Endothelial cell of umbilical vein (primary cell): ENCODE measurements around the gene ADARB2. TPM values are rescaled to one million over a fixed set of nuclear protein-coding genes. Genes with fewer than 3 reads are reported as not detected.

ENCODE experiments used
- BruUV-seq: library from RNA; stranded (reverse); fragments of 400-500 nt; replicated peaks from 2 replicates; lab custom pipeline; 2021; lab: Mats Ljungman, UMichigan
- CTCF ChIA-PET: fragments of 300-600, 350-600 bp; sonication (Branson Sonifier 250); formaldehyde crosslinking; loops from one replicate; lab custom pipeline; 2021; ENCODE audit warnings: antibody characterized with exemption, inconsistent platforms; lab: Charles Lee
- POLR2A ChIA-PET: fragments of 300-600, 350-600 bp; sonication (Branson Sonifier 250); formaldehyde crosslinking; loops from one replicate; lab custom pipeline; 2021; ENCODE audit warnings: antibody characterized with exemption, inconsistent platforms; lab: Charles Lee
- DNase-seq: peaks from one replicate; pipeline ENCODE4 v3.0.0-alpha.2; 2011; ENCODE audit warnings: low read depth, low spot score
- FAIRE-seq: peaks from 2 replicates; lab custom pipeline; 2011; peaks lifted over from hg19 to GRCh38; lab: Jason Lieb, UNC
- H2AFZ ChIP-seq: 2 replicates; pipeline ENCODE4 v1.6.0; 2012; ENCODE audit warnings: low read depth, low read length, control low read depth, inconsistent platforms
- H3K27ac ChIP-seq: 2 replicates; pipeline ENCODE4 v1.5.1; 2011; ENCODE audit warnings: low read depth, mild to moderate bottlenecking, control low read depth, low read length, moderate library complexity; ENCODE audit not compliant: insufficient read depth
- H3K27me3 ChIP-seq, 2 experiments: 2 replicates each; pipeline versions ENCODE4 v1.6.0 to v1.6.1; 2011; ENCODE audit warnings: low read length in 2 of 2, mixed read lengths in 1 of 2; ENCODE audit not compliant: control insufficient read depth in 2 of 2, insufficient read depth in 2 of 2
- H3K36me3 ChIP-seq, 2 experiments: 2 replicates in 1 of 2; 3 replicates in 1 of 2; pipeline ENCODE4 v1.5.1; 2011; ENCODE audit warnings: low read length in 2 of 2, mild to moderate bottlenecking in 1 of 2, moderate library complexity in 1 of 2; ENCODE audit not compliant: control insufficient read depth in 2 of 2, insufficient read depth in 2 of 2; ENCODE audit errors: extremely low read depth in 1 of 2
- H3K4me1 ChIP-seq: 3 replicates; pipeline ENCODE4 v1.5.1; 2011; ENCODE audit warnings: mild to moderate bottlenecking, low read length; ENCODE audit not compliant: control insufficient read depth, insufficient read depth; ENCODE audit errors: extremely low read depth
- H3K4me2 ChIP-seq: 2 replicates; pipeline ENCODE4 v1.6.1; 2011; ENCODE audit warnings: low read length, control low read depth, mixed read lengths; ENCODE audit not compliant: insufficient read depth
- H3K4me3 ChIP-seq, 3 experiments: fragments of 200-600 bp in 1 of 3; sonication (generic), shearing (Covaris generic) in 1 of 3; replicated peaks in 1 of 3; 2 replicates each; pipeline ENCODE4 v1.5.1; 2011 to 2016; ENCODE audit warnings: control low read depth in 3 of 3, low read length in 3 of 3, mild to moderate bottlenecking in 2 of 3, inconsistent platforms in 1 of 3, low read depth in 1 of 3, moderate library complexity in 1 of 3; ENCODE audit not compliant: insufficient read depth in 1 of 3
- H3K79me2 ChIP-seq: 2 replicates; pipeline ENCODE4 v1.6.0; 2012; ENCODE audit warnings: low read length, inconsistent platforms; ENCODE audit not compliant: control insufficient read depth, insufficient read depth
- H3K9ac ChIP-seq: replicated peaks from 2 replicates; pipeline ENCODE3; 2011; ENCODE audit warnings: low read length, control low read depth; ENCODE audit not compliant: insufficient read depth; ENCODE audit errors: extremely low read depth
- H3K9me1 ChIP-seq: replicated peaks from 3 replicates; pipeline ENCODE4 v1.6.0; 2011; ENCODE audit warnings: mild to moderate bottlenecking, low read length; ENCODE audit not compliant: control insufficient read depth, insufficient read depth; ENCODE audit errors: extremely low read depth
- H3K9me3 ChIP-seq: replicated peaks from 2 replicates; pipeline ENCODE4 v1.5.1; 2012; ENCODE audit warnings: low read length, inconsistent platforms; ENCODE audit not compliant: control insufficient read depth, insufficient read depth
- H4K20me1 ChIP-seq: replicated peaks from 2 replicates; pipeline ENCODE3; 2011; ENCODE audit warnings: mild to moderate bottlenecking, low read length; ENCODE audit not compliant: control insufficient read depth, insufficient read depth; ENCODE audit errors: extremely low read depth
- EZH2 ChIP-seq: IDR thresholded peaks from 2 replicates; pipeline ENCODE4 v1.6.1; 2012; ENCODE audit warnings: borderline replicate concordance, low read depth, mild to moderate bottlenecking, moderate library complexity, low read length, inconsistent platforms; ENCODE audit not compliant: severe bottlenecking
- FOS ChIP-seq: IDR thresholded peaks from 2 replicates; pipeline ENCODE4 v1.6.1; 2011; ENCODE audit warnings: mild to moderate bottlenecking, low read length, moderate library complexity, borderline replicate concordance; ENCODE audit not compliant: insufficient read depth
- GATA2 ChIP-seq: IDR thresholded peaks from 2 replicates; pipeline ENCODE4 v1.7.0; 2011; ENCODE audit warnings: low read depth, mild to moderate bottlenecking, moderate library complexity, mixed read lengths, low read length; ENCODE audit not compliant: insufficient read length, insufficient read depth
- JUN ChIP-seq: IDR thresholded peaks from 2 replicates; pipeline ENCODE4 v1.6.1; 2011; ENCODE audit warnings: borderline replicate concordance, low read depth; ENCODE audit not compliant: insufficient read length, insufficient read depth
- MYC ChIP-seq: IDR thresholded peaks from one replicate; pipeline ENCODE4 v1.6.1; 2011; ENCODE audit warnings: mild to moderate bottlenecking, low read depth, low read length
- POLR2A ChIP-seq: IDR thresholded peaks from 2 replicates; pipeline ENCODE4 v1.6.1; 2012; ENCODE audit warnings: low read depth, mild to moderate bottlenecking, control low read depth, low read length
- POLR2AphosphoS5 ChIP-seq: IDR thresholded peaks from 2 replicates; pipeline ENCODE4 v1.6.1; 2012; ENCODE audit warnings: low read depth, mild to moderate bottlenecking, control low read depth, low read length, moderate library complexity; ENCODE audit not compliant: insufficient read depth
- dilution Hi-C: fragments of 300-500 bp; cut with MboI; formaldehyde crosslinking; loops from one replicate; pipeline ENCODE4 v1.15.0; 2019; ENCODE audit warnings: low sequenced_read_pairs; ENCODE audit not compliant: extremely low pct_ligation_motif_present
- intact Hi-C: fragments of 100-400 bp; cut with micrococcal nuclease; formaldehyde crosslinking; loops from one replicate; pipeline ENCODE4 v1.10.0; 2022
- polyA plus RNA-seq, 4 experiments: library from polyadenylated mRNA; depleted of rRNA in 3 of 4; stranded (reverse) in 3 of 4; unstranded in 1 of 4; fragments of >200 nt; gene quantifications; 2 replicates each; pipeline versions ENCODE4 v1.2.1 to v1.2.3, GENCODE V29; 2011 to 2012; ENCODE audit warnings: missing spikeins in 1 of 4
- total RNA-seq: library from RNA; stranded (reverse); gene quantifications from 2 replicates; pipeline ENCODE4 v1.2.3, GENCODE V29; 2021
- TF ChIP-seq, protein P1 (sequence below), 2 donors: IDR thresholded peaks; 1 replicate in 1 of 2; 2 replicates in 1 of 2; pipeline ENCODE4 v1.5.1; 2011; ENCODE audit warnings: low read length in 2 of 2, mild to moderate bottlenecking in 2 of 2, moderate library complexity in 2 of 2, control low read depth in 1 of 2, inconsistent platforms in 1 of 2, low read depth in 1 of 2; ENCODE audit not compliant: insufficient read depth in 1 of 2; ENCODE audit errors: extremely low read depth in 1 of 2
- TF ChIP-seq, protein P2 (sequence below): IDR thresholded peaks from 2 replicates; pipeline ENCODE4 v1.6.1; 2011; ENCODE audit not compliant: insufficient read depth, insufficient read length

ADARB2 gene
- total and polyA plus RNA-seq, 2 donors (not counting 3 experiments of a cell fraction or from before 2014, with no cell fraction given), result not detected

DNA sequence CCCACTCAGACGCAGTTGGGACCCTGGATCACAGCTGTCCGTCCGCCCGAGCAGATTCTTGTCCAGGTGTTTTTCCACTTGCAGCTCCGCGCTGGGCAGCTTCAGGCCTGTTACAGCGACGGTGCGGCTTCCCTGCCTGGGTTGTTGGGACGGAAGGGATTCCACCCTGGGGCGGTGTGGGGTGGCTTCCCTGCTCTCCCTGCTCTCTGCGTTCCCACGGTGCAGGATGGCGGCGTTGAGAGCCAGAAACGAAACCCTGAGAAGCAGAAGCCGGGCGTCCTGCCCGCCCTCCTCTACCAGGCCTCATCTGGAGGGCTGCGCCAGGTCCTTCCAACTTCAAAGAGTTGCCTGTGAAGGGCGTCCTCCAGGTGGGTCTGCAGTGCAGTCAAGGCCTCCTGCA lies 194.4 kb downstream of the ADARB2 start:
- ChIA-PET POLR2A (no interaction called here), CTCF (no interaction called here)
- Histone ChIP-seq H3K9ac (no peak overlapping the region), H3K9me3 (peaks cover 4% of the 10 kb centered on the region), H3K4me2 (no peak overlapping the region), H3K27ac (no peak overlapping the region), H3K27me3 (no peaks in the 10 kb centered on the region), H2AFZ (no peak overlapping the region), H4K20me1 (no peaks in the 10 kb centered on the region), H3K79me2 (no peaks in the 10 kb centered on the region), H3K4me3 (no peak overlapping the region), H3K9me1 (no peaks in the 10 kb centered on the region), H3K4me1 (no peaks in the 10 kb centered on the region), H3K36me3 (no peaks in the 10 kb centered on the region)
- BruUV-seq, result no TSS peak
- intact Hi-C loops (no loop called here), dilution Hi-C loops (no loop called here)
- DNase-seq (no peak), FAIRE-seq (no peak)
- no peak for TF ChIP-seq JUN
- TF ChIP-seq MYC, result no peak
- TF ChIP-seq POLR2AphosphoS5, result no peak
- TF ChIP-seq, protein P1, sequence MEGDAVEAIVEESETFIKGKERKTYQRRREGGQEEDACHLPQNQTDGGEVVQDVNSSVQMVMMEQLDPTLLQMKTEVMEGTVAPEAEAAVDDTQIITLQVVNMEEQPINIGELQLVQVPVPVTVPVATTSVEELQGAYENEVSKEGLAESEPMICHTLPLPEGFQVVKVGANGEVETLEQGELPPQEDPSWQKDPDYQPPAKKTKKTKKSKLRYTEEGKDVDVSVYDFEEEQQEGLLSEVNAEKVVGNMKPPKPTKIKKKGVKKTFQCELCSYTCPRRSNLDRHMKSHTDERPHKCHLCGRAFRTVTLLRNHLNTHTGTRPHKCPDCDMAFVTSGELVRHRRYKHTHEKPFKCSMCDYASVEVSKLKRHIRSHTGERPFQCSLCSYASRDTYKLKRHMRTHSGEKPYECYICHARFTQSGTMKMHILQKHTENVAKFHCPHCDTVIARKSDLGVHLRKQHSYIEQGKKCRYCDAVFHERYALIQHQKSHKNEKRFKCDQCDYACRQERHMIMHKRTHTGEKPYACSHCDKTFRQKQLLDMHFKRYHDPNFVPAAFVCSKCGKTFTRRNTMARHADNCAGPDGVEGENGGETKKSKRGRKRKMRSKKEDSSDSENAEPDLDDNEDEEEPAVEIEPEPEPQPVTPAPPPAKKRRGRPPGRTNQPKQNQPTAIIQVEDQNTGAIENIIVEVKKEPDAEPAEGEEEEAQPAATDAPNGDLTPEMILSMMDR (IDR thresholded peaks at IDR 0.05; ENCODE audit: extremely low read depth in 1 of 2, insufficient read depth in 1 of 2, low read depth in 1 of 2, low read length in 2 of 2), result no peak
- TF ChIP-seq GATA2, result no peak
- TF ChIP-seq, protein P2, sequence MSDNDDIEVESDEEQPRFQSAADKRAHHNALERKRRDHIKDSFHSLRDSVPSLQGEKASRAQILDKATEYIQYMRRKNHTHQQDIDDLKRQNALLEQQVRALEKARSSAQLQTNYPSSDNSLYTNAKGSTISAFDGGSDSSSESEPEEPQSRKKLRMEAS, result no peak
- TF ChIP-seq EZH2, result no peak
- TF ChIP-seq POLR2A, result no peak
- no peak for TF ChIP-seq FOS
